H1 (cell line): Measurements from ENCODE around the gene NME3. TPM values are rescaled to one million over a fixed set of nuclear protein-coding genes. Genes with fewer than 3 reads are reported as not detected.

Experiments used
- CTCF ChIA-PET: fragments of 300-600 bp; sonication (Branson Sonifier 250); formaldehyde crosslinking; loops from one replicate; lab custom pipeline; 2021; ENCODE audit not compliant: partially characterized antibody; lab: Charles Lee
- POLR2A ChIA-PET: fragments of 300-600 bp; sonication (Branson Sonifier 250); formaldehyde crosslinking; loops from one replicate; lab custom pipeline; 2021; ENCODE audit warnings: inconsistent platforms; ENCODE audit not compliant: partially characterized antibody; lab: Charles Lee
- DNase-seq, 2 experiments: peaks; one replicate each; pipeline versions ENCODE4 v3.0.0 to v3.0.0-alpha.2; 2010 to 2022; ENCODE audit warnings: low spot score in 2 of 2, low read depth in 1 of 2, mixed read lengths in 1 of 2
- FAIRE-seq: peaks from 2 replicates; lab custom pipeline; 2011; peaks lifted over from hg19 to GRCh38; lab: Jason Lieb, UNC
- H2AFZ ChIP-seq: 2 replicates; pipeline ENCODE4 v1.8.1; 2012; ENCODE audit warnings: low read length, inconsistent platforms
- H2AK5ac ChIP-seq: 2 replicates; pipeline ENCODE4 v1.6.1; 2013; ENCODE audit warnings: low read depth, low read length
- H2BK120ac ChIP-seq: replicated peaks from 2 replicates; pipeline ENCODE3; 2013; ENCODE audit warnings: low read depth, low read length, inconsistent platforms
- H2BK12ac ChIP-seq: 2 replicates; pipeline ENCODE4 v1.6.1; 2013; ENCODE audit warnings: low read depth, low read length
- H2BK15ac ChIP-seq: 2 replicates; pipeline ENCODE4 v1.6.1; 2013; ENCODE audit warnings: low read length
- H2BK20ac ChIP-seq: 2 replicates; pipeline ENCODE4 v1.6.1; 2013; ENCODE audit warnings: low read length
- H2BK5ac ChIP-seq: 2 replicates; pipeline ENCODE4 v1.6.1; 2013; ENCODE audit warnings: low read depth, low read length
- H3K14ac ChIP-seq: 2 replicates; pipeline ENCODE4 v1.6.1; 2013; ENCODE audit warnings: inconsistent platforms; ENCODE audit not compliant: insufficient read length
- H3K18ac ChIP-seq: 2 replicates; pipeline ENCODE4 v1.6.1; 2013; ENCODE audit warnings: low read length; ENCODE audit errors: extremely low read depth
- H3K23ac ChIP-seq: 2 replicates; pipeline ENCODE4 v1.6.1; 2013; ENCODE audit warnings: inconsistent platforms; ENCODE audit not compliant: insufficient read length
- H3K23me2 ChIP-seq: 2 replicates; pipeline ENCODE4 v1.6.1; 2013; ENCODE audit warnings: low read depth, low read length
- H3K27ac ChIP-seq: 2 replicates; pipeline ENCODE4 v1.6.1; 2011; ENCODE audit warnings: low read depth, low read length, inconsistent platforms
- H3K27me3 ChIP-seq, 4 experiments: replicated peaks in 1 of 4; 1 replicate in 1 of 4; 2 replicates in 3 of 4; pipeline versions ENCODE4 v1.6.1 to v1.8.1; 2011 to 2013; ENCODE audit warnings: low read length in 3 of 4, mild to moderate bottlenecking in 3 of 4, inconsistent platforms in 2 of 4, mixed read lengths in 2 of 4, moderate library complexity in 1 of 4; ENCODE audit not compliant: control insufficient read depth in 3 of 4, insufficient read depth in 3 of 4; ENCODE audit errors: extremely low read depth in 1 of 4
- H3K36me3 ChIP-seq, 4 experiments: 2 replicates each; pipeline versions ENCODE4 v1.6.1 to v1.8.1; 2011 to 2013; ENCODE audit warnings: mild to moderate bottlenecking in 4 of 4, low read length in 3 of 4, moderate library complexity in 2 of 4, control low read depth in 1 of 4, inconsistent platforms in 1 of 4; ENCODE audit not compliant: insufficient read depth in 4 of 4, control insufficient read depth in 2 of 4
- H3K4ac ChIP-seq: replicated peaks from 2 replicates; pipeline ENCODE3; 2013; ENCODE audit warnings: low read length, low read depth, mixed read lengths, inconsistent platforms; ENCODE audit not compliant: insufficient read length
- H3K4me1 ChIP-seq, 4 experiments: replicated peaks in 1 of 4; 1 replicate in 1 of 4; 2 replicates in 3 of 4; pipeline versions ENCODE4 v1.6.1 to v1.8.1; 2011 to 2013; ENCODE audit warnings: low read length in 3 of 4, inconsistent platforms in 2 of 4, mixed read lengths in 1 of 4; ENCODE audit not compliant: insufficient read depth in 4 of 4, control insufficient read depth in 3 of 4
- H3K4me2 ChIP-seq, 2 experiments: 2 replicates each; pipeline versions ENCODE4 v1.6.1 to v1.8.1; 2011 to 2013; ENCODE audit warnings: low read depth in 2 of 2, low read length in 2 of 2, control low read depth in 1 of 2, inconsistent platforms in 1 of 2, mild to moderate bottlenecking in 1 of 2; ENCODE audit not compliant: insufficient read depth in 1 of 2
- H3K4me3 ChIP-seq, 4 experiments: fragments of 200-600, 300-600 bp in 1 of 4; sonication (generic), shearing (Covaris generic), sonication (Bioruptor Twin) in 1 of 4; 2 replicates each; pipeline versions ENCODE4 v1.5.1 to v1.8.1; 2011 to 2016; ENCODE audit warnings: low read length in 4 of 4, low read depth in 3 of 4, control low read depth in 2 of 4, inconsistent platforms in 2 of 4, mild to moderate bottlenecking in 2 of 4, mixed read lengths in 1 of 4, moderate library complexity in 1 of 4; ENCODE audit not compliant: insufficient read depth in 2 of 4; ENCODE audit errors: extremely low read depth in 1 of 4
- H3K56ac ChIP-seq: replicated peaks from 2 replicates; pipeline ENCODE3; 2013; ENCODE audit warnings: low read depth, mild to moderate bottlenecking, mixed read lengths, low read length, inconsistent platforms; ENCODE audit not compliant: insufficient read length
- H3K79me1 ChIP-seq: 2 replicates; pipeline ENCODE4 v1.6.1; 2013; ENCODE audit warnings: low read depth, low read length, control low read depth
- H3K79me2 ChIP-seq, 2 experiments: 2 replicates each; pipeline versions ENCODE4 v1.6.1 to v1.8.1; 2012 to 2013; ENCODE audit warnings: low read length in 2 of 2, mild to moderate bottlenecking in 2 of 2, inconsistent platforms in 1 of 2; ENCODE audit not compliant: insufficient read depth in 2 of 2, control insufficient read depth in 1 of 2
- H3K9ac ChIP-seq, 4 experiments: replicated peaks in 1 of 4; 1 replicate in 1 of 4; 2 replicates in 3 of 4; pipeline versions ENCODE4 v1.6.1 to v1.8.1; 2011 to 2013; ENCODE audit warnings: low read depth in 3 of 4, low read length in 3 of 4, control low read depth in 2 of 4, mild to moderate bottlenecking in 2 of 4, moderate library complexity in 2 of 4, inconsistent platforms in 1 of 4; ENCODE audit errors: extremely low read depth in 1 of 4
- H3K9me3 ChIP-seq, 2 experiments: 2 replicates each; pipeline versions ENCODE4 v1.6.1 to v1.8.1; 2012 to 2013; ENCODE audit warnings: mild to moderate bottlenecking in 2 of 2, moderate library complexity in 2 of 2, control low read depth in 1 of 2, inconsistent platforms in 1 of 2, low read depth in 1 of 2, low read length in 1 of 2, mixed read lengths in 1 of 2; ENCODE audit not compliant: insufficient read depth in 2 of 2
- H4K20me1 ChIP-seq, 2 experiments: replicated peaks in 1 of 2; 2 replicates each; pipeline versions ENCODE3 to v1.8.1; 2011 to 2013; ENCODE audit warnings: inconsistent platforms in 2 of 2, low read length in 2 of 2, mild to moderate bottlenecking in 1 of 2; ENCODE audit not compliant: insufficient read depth in 2 of 2, control insufficient read depth in 1 of 2
- H4K5ac ChIP-seq: 2 replicates; pipeline ENCODE4 v1.6.1; 2013; ENCODE audit warnings: low read length, low read depth, mixed read lengths, inconsistent platforms; ENCODE audit not compliant: insufficient read length
- H4K8ac ChIP-seq: 2 replicates; pipeline ENCODE4 v1.8.0; 2013; ENCODE audit warnings: mild to moderate bottlenecking, moderate library complexity, low read length, inconsistent platforms; ENCODE audit not compliant: insufficient read depth; ENCODE audit errors: extremely low read depth
- H4K91ac ChIP-seq: replicated peaks from 2 replicates; pipeline ENCODE3; 2013; ENCODE audit warnings: low read length, mixed read lengths, inconsistent platforms; ENCODE audit not compliant: insufficient read length
- CBX8 ChIP-seq: fragments of 300-800, 300-1000 bp; sonication (generic); IDR thresholded peaks from 2 replicates; pipeline ENCODE4 v1.7.1; 2016; ENCODE audit warnings: low read depth, low read length, borderline replicate concordance
- GABPA ChIP-seq: IDR thresholded peaks from 2 replicates; pipeline ENCODE4 v1.6.1; 2011; ENCODE audit warnings: mild to moderate bottlenecking, low read length, moderate library complexity, borderline replicate concordance; ENCODE audit not compliant: insufficient read depth
- JUND ChIP-seq: IDR thresholded peaks from 2 replicates; pipeline ENCODE4 v1.6.1; 2011; ENCODE audit warnings: mild to moderate bottlenecking, improper control_type of control experiment, low read length
- POLR2A ChIP-seq, 2 experiments: IDR thresholded peaks; 1 replicate in 1 of 2; 2 replicates in 1 of 2; pipeline ENCODE4 v1.6.1; 2011; ENCODE audit warnings: low read depth in 2 of 2, low read length in 2 of 2, mild to moderate bottlenecking in 2 of 2; ENCODE audit errors: control extremely low read depth in 1 of 2
- POLR2AphosphoS5 ChIP-seq: IDR thresholded peaks from 2 replicates; pipeline ENCODE4 v1.6.1; 2011; ENCODE audit warnings: low read depth, low read length
- ZNF274 ChIP-seq: IDR thresholded peaks from 2 replicates; pipeline ENCODE4 v1.7.0; 2012; ENCODE audit warnings: low read length, borderline replicate concordance; ENCODE audit errors: extremely low read depth
- WGBS, 2 experiments: shearing (Covaris generic) in 1 of 2; methylation state at CpG; one replicate each; pipeline versions ENCODE4 v1.1.6 to v1.1.7; 2013 to 2015; ENCODE audit warnings: low lambda C conversion rate in 2 of 2, mixed read lengths in 2 of 2, inconsistent platforms in 1 of 2, low coverage in 1 of 2, missing lambda C conversion rate in 1 of 2; ENCODE audit not compliant: insufficient replicate concordance in 2 of 2, insufficient coverage in 1 of 2, insufficient read length in 1 of 2; ENCODE audit errors: extremely low coverage in 1 of 2, missing lambda C conversion rate in 1 of 2; 5-methylcytosine and 5-hydroxymethylcytosine counted together
- polyA plus RNA-seq, 7 experiments: library from polyadenylated mRNA; depleted of rRNA in 3 of 7; stranded (reverse) in 5 of 7; unstranded in 2 of 7; fragments of >200 nt in 5 of 7; fragments of 200-250 nt in 2 of 7; gene quantifications; 1 replicate in 5 of 7; 2 replicates in 1 of 7; 4 replicates in 1 of 7; pipeline versions ENCODE4 v1.2.1 to v1.2.3, GENCODE V29; 2011 to 2013; ENCODE audit warnings: missing spikeins in 2 of 7, mixed read lengths in 2 of 7
- total RNA-seq: library from RNA; stranded (reverse); fragmentation: NEBNext Ultra II Directional; extraction: Animal tissue kit (Norgen Biotek cat#: 25700); gene quantifications from 2 replicates; pipeline ENCODE4 v1.2.1, GENCODE V29; 2021

The NME3 gene
- total and polyA plus RNA-seq, 2 of the 8 experiments (the other 6 are each of a cell fraction or from before 2014, with no cell fraction given) = 72.5 to 163 TPM

DNA sequence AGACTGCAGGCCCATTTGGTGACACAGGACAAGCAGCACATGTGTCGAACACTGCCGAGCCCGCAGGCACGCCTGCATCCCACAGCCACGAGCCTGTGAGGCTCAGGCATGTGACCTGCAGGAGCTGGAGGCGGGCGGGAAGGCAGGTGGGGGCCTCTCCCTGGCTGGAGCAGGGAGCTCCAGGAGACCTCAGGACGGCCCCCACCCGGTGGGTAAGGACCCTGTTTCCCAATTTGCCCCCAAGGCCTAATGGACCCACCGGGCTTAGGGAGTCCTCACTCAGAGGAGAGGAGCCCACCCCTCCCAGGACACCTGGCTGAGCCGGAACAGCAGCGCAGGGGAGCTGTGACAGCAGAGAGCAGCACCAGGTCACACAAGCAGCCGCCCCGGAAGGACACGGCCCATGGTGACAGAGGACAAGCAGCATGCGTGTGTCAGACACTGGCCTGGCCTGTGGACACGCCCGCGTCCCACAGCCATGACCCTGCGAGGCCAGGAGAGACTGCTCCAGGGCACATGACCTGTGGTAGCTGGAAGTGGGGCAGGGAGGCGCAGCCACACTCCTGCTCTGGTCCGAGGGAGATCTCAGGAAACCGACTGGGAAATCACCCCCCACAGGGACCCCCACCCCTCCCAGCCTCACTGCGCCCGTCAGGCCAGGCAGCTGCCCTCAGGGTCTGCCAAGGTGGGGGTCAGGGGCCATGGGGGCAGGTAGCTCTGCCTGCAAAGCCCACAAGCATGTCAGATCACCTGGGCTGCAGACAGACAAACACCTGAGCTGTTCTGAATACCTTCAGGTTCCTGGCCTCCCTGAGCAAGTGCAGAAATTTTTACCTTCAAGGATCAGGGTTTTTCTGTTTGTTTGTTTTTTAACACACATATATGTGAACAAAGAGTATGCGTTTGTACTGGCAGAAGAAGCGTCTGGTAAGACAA lies 8.7 kb upstream of the NME3 start:
- CTCF ChIA-PET = interaction anchor here (0.8 to 1.2 kb wide), 2 partner anchors 43 to 105 kb away, joined by 3 read pairs; no protein-coding TSS in a partner anchor
- Histone ChIP-seq H2BK120ac (no peak overlapping the region), H3K23ac (no peak overlapping the region), H3K36me3 (peaks cover 0 to 22% (median 9%) of the 10 kb centered on the region in 4 experiments; a peak in 5 of 8 replicates), H3K56ac (no peak overlapping the region), H3K23me2 (peaks cover 3% of the 10 kb centered on the region; the same call in 1 of the 2 replicates), H3K27me3 (no peaks in the 10 kb centered on the region), H2BK12ac (no peak overlapping the region), H2AFZ (no peak overlapping the region), H3K4ac (no peak overlapping the region), H4K20me1 (peaks cover 5 to 29% of the 10 kb centered on the region in 2 experiments), H2AK5ac (no peak overlapping the region), H3K4me1 (peaks cover 0 to 7% (median 4%) of the 10 kb centered on the region in 4 experiments; a peak in 5 of 7 replicates), H3K14ac (no peak overlapping the region), H2BK20ac (no peak overlapping the region), H3K18ac (no peak overlapping the region), H3K79me1 (peaks cover 9% of the 10 kb centered on the region), H4K5ac (no peak overlapping the region)
- no peak for FAIRE-seq
- 0 out of 3 replicates have a peak, but pooled peaks of 1 of the 2 experiments have one; percentile 27 for TF ChIP-seq POLR2A (IDR thresholded peaks at IDR 0.05; ENCODE audit: control extremely low read depth in 1 of 2, low read depth in 2 of 2, low read length in 2 of 2)
- TF ChIP-seq POLR2AphosphoS5 = peak; percentile 66
- no peak for TF ChIP-seq CBX8
- TF ChIP-seq JUND = no peak
- TF ChIP-seq ZNF274 = no peak
- no peak for TF ChIP-seq GABPA
- TF ChIP-seq, all 59 proteins: peak for 2
- no peak overlapping the region for H3K9ac ChIP-seq
- 92% methylated on average over 23 of the region's 27 CpGs; no CpG with 5 or more reads in 1 of the 2 experiments for WGBS, 2 experiments
- H4K91ac ChIP-seq = no peak overlapping the region
- no peak overlapping the region for H3K27ac ChIP-seq
- no peak overlapping the region for H2BK15ac ChIP-seq
- H3K9me3 ChIP-seq = no peaks in the 10 kb centered on the region
- H3K79me2 ChIP-seq = peaks cover 0 to 16% of the 10 kb centered on the region in 2 experiments; a peak in 2 of 4 replicates
- no peak overlapping the region for H3K4me3 ChIP-seq
- H2BK5ac ChIP-seq = no peak overlapping the region
- POLR2A ChIA-PET = interaction anchor here (0.5 to 12.0 kb wide), 11 partner anchors 9 to 512 kb away, joined by 3 to 246 read pairs (median 5); partner anchors contain the start of genes EME2, IGFALS, JPT2 and MRPS34
- DNase-seq = no peak
- H3K4me2 ChIP-seq = no peak overlapping the region
- no peak overlapping the region for H4K8ac ChIP-seq
